Activated CD4-positive, alpha-beta T cell treated with anti-CD3 and anti-CD28 coated beads for 36 hours (primary cell): ENCODE data around the gene NEK1. TPM values are rescaled to one million over a fixed set of nuclear protein-coding genes. Genes with fewer than 3 reads are reported as not detected.
A peak's percentile ranks its signal among the peaks of the same experiment; 100 is the strongest.

Experiments used
- ATAC-seq: fragments of 200-7000 bp; cut with Tn5 transposase; one replicate; pipeline ENCODE4 v1.10.0; 2021; ENCODE audit warnings: mild to moderate bottlenecking, moderate library complexity
- CTCF ChIA-PET: fragments of 350-600 bp; sonication (Branson Sonifier 250); formaldehyde crosslinking; loops from one replicate; lab custom pipeline; 2021; ENCODE audit warnings: antibody characterized with exemption; lab: Charles Lee
- POLR2A ChIA-PET: fragments of 350-600 bp; sonication (Branson Sonifier 250); formaldehyde crosslinking; loops from one replicate; lab custom pipeline; 2021; ENCODE audit warnings: antibody characterized with exemption, inconsistent platforms; lab: Charles Lee
- DNase-seq: peaks from one replicate; pipeline ENCODE4 v3.0.0-alpha.2; 2020
- H3K27ac Mint-ChIP-seq: one replicate; pipeline ENCODE4 v1.8.0; 2021; ENCODE audit warnings: mixed read lengths
- H3K27me3 Mint-ChIP-seq: one replicate; pipeline ENCODE4 v1.8.0; 2021; ENCODE audit warnings: mixed read lengths
- H3K36me3 Mint-ChIP-seq: one replicate; pipeline ENCODE4 v1.8.0; 2021; ENCODE audit warnings: low read depth, mixed read lengths
- H3K4me1 Mint-ChIP-seq: one replicate; pipeline ENCODE4 v1.8.0; 2021; ENCODE audit warnings: mixed read lengths
- H3K4me3 Mint-ChIP-seq: one replicate; pipeline ENCODE4 v1.8.0; 2021; ENCODE audit warnings: mild to moderate bottlenecking, moderate library complexity, mixed read lengths
- H3K9me3 Mint-ChIP-seq: one replicate; pipeline ENCODE4 v1.8.0; 2021; ENCODE audit warnings: low read depth, mixed read lengths
- intact Hi-C, 2 experiments: fragments of 100-400 bp; cut with DNase I in 1 of 2; cut with micrococcal nuclease in 1 of 2; formaldehyde crosslinking; loops; one replicate each; pipeline versions ENCODE4 v1.14.2 to v1.15.1; 2022 to 2024; cut with DNase I, micrococcal nuclease
- total RNA-seq, 2 experiments: library from RNA; stranded (reverse); gene quantifications; one replicate each; pipeline ENCODE4 v1.2.3, GENCODE V29; 2021

NEK1 gene
- total RNA-seq, 2 experiments from 2014 or later, result 9.5 to 12.2 TPM

- DNase-seq (no peak), ATAC-seq (no peak)
- ChIA-PET POLR2A (no interaction called here), CTCF (interaction anchor here (1.2 kb wide), 1 partner anchor 68 kb away, joined by 3 read pairs; no protein-coding TSS in a partner anchor)
- H3K4me3 Mint-ChIP-seq, result no peak overlapping the region
- intact Hi-C loops, result no loop called here
- peaks cover 18% of the 10 kb centered on the region for H3K36me3 Mint-ChIP-seq
- no peak overlapping the region for H3K27ac Mint-ChIP-seq
- no peaks in the 10 kb centered on the region for H3K9me3 Mint-ChIP-seq
- no peaks in the 10 kb centered on the region for H3K27me3 Mint-ChIP-seq
- peaks cover 6% of the 10 kb centered on the region for H3K4me1 Mint-ChIP-seq
Observed at GRCh38 chr4:169417629-169418282, 194.6 kb downstream of the NEK1 start.

DNA sequence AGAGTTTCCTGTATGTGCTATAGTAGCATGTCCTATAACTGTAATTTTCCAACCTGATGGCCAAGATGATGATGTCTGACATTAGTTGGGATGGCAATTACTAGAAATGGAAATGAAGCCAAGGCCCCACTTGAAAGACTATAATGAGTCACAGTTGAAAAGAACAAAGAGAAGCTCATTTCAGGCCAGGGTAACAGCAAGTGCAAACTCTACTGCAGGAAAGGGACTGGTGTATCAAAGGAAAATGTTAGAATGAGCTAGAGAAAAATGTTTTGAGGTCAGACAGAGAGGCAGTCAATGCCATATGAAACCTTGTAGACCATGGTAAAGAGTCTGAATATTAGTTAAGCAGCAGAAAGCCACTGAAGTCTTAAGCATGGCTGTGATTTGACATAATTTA lies 195.4 kb downstream of the NEK1 start:
- intact Hi-C loops, result no loop called here
- ATAC-seq (peak; percentile 86), DNase-seq (no peak)
- ChIA-PET POLR2A (no interaction called here), CTCF (no interaction called here)
- Mint-ChIP-seq H3K4me1 (peaks cover 14% of the 10 kb centered on the region), H3K4me3 (no peak overlapping the region), H3K9me3 (no peaks in the 10 kb centered on the region), H3K27ac (no peak overlapping the region), H3K36me3 (peaks cover 13% of the 10 kb centered on the region), H3K27me3 (no peaks in the 10 kb centered on the region)

DNA sequence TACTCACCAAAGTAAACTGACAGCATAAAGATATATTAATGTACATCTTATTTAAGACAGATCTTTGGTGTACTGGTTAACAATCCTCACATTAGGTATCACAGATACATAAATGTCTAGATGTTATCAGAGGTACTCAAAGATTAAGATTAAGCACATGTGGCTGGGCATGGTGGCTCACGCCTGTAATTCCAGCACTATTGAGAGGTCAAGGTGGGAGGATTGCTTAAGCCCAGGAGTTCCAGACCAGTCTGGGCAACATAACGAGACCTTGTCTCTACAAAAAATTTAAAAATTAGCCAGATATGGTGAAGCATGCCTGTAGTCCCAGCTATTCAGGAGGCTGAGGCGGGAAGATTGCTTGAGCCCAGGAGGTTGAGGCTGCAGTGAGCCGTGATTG lies 195.9 kb downstream of the NEK1 start:
- peaks cover 18% of the 10 kb centered on the region for H3K4me1 Mint-ChIP-seq
- DNase-seq (no peak), ATAC-seq (no peak)
- ChIA-PET CTCF (no interaction called here), POLR2A (no interaction called here)
- H3K9me3 Mint-ChIP-seq, result no peaks in the 10 kb centered on the region
- no peak overlapping the region for H3K27ac Mint-ChIP-seq
- H3K27me3 Mint-ChIP-seq, result no peaks in the 10 kb centered on the region
- intact Hi-C loops, result no loop called here
- H3K36me3 Mint-ChIP-seq, result peaks cover 8% of the 10 kb centered on the region
- H3K4me3 Mint-ChIP-seq, result no peak overlapping the region

DNA sequence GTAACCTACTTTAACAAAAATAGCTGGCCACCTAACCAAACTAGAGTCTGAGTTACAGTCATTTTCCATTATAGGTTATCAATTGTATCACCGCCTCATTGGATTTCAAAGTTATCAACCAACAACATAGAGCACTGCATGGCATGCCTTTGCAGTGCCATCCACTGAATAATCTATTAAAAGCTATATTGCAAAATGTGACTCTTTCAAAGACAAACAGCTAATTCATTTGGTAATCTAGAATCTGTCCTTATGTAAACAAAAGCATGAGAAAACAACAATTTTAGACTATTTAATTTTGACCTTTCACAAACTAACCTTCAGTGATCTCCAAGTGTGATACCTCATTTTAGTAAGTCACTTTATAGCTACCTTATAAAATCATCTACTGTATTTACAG lies 197.5 kb downstream of the NEK1 start:
- Mint-ChIP-seq H3K4me3 (no peak overlapping the region), H3K9me3 (no peaks in the 10 kb centered on the region), H3K27ac (no peak overlapping the region), H3K4me1 (peaks cover 33% of the 10 kb centered on the region), H3K36me3 (peaks cover 2% of the 10 kb centered on the region), H3K27me3 (no peaks in the 10 kb centered on the region)
- intact Hi-C loops, result loop anchor here in 1 of 2 experiments (5.0 kb wide), 1 partner anchor 143 kb away; the partner anchor contains the start of gene SH3RF1
- ChIA-PET CTCF (no interaction called here), POLR2A (no interaction called here)
- no peak for ATAC-seq
- DNase-seq, result no peak

DNA sequence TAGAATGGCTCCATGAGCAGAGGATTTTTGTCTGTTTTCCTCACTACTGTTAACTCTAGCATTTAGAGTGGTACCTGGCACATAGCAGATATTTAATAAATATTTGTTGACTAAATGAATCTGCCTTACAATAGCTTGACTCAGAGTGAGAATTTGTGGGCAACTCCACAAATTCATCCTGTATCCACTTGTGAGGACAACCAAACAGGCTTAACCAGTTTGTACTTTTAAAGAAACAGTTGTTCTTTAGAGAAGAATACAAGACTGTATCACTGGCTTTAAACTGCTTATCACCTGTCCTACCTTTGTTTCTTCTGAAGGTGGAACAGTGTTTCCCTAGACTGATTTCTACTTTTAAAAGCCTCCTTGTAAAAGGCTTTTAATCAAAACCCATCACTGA lies 200.3 kb downstream of the NEK1 start:
- H3K9me3 Mint-ChIP-seq, result no peaks in the 10 kb centered on the region
- DNase-seq (no peak), ATAC-seq (no peak)
- intact Hi-C loops, result loop anchor here in 1 of 2 experiments (5.0 kb wide), 1 partner anchor 140 kb away; the partner anchor contains the start of gene SH3RF1
- no peak overlapping the region for H3K27ac Mint-ChIP-seq
- H3K4me3 Mint-ChIP-seq, result no peak overlapping the region
- ChIA-PET POLR2A (no interaction called here), CTCF (no interaction called here)
- no peaks in the 10 kb centered on the region for H3K36me3 Mint-ChIP-seq
- peaks cover 33% of the 10 kb centered on the region for H3K4me1 Mint-ChIP-seq
- no peaks in the 10 kb centered on the region for H3K27me3 Mint-ChIP-seq

DNA sequence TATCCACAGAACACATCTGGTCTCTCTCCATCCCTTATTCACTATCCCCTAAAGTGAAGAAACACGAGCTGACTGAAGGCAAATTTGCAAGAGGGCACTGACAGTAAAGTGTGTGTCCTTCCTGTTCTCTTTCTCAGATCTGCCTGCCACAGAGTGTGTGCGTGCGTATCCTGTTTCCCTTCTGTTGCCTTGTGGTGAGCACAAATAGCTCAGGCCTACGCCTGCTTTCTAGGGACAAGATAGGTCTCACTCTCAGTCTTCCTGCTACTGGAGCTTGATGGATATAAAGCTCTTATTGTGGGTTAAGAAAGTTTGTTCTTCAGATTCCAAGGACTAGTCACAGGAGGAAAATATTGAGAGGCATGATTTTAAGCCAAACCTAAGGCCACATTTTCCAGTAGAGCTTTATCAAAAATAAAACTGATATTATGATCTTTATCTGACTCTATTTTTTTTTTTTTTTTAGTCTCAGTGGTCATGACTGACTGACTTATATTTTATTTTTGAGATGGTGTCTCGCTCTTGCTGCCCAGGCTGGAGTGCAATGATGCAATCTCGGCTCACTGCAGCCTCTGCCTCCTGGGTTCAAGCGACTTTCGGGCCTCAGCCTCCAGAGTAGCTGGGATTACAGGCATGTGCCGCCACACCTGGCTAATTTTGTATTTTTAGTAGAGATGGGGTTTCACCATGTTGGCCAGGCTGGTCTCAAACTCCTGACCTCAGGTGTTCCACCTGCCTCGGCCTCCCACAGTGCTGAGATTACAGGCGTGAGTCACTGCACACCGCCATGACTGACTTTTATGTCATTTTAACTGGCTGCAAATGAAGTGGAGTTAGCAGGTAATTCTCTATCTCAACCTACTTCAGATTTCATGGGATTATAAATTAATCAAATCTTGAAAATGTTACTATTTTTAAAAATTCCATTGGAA lies 201.3 kb downstream of the NEK1 start:
- intact Hi-C loops, result loop anchor here in 1 of 2 experiments (5.0 kb wide), 1 partner anchor 139 kb away; the partner anchor contains the start of gene SH3RF1
- peak overlapping the region; percentile 83 for H3K27ac Mint-ChIP-seq
- ATAC-seq (peak; percentile 99), DNase-seq (peak; percentile 74)
- CTCF ChIA-PET, result interaction anchor here (0.6 to 1.3 kb wide), 5 partner anchors 31 to 488 kb away, joined by 3 to 5 read pairs (median 3); no protein-coding TSS in a partner anchor
- POLR2A ChIA-PET, result no interaction called here
- no peaks in the 10 kb centered on the region for H3K36me3 Mint-ChIP-seq
- no peaks in the 10 kb centered on the region for H3K9me3 Mint-ChIP-seq
- peaks cover 30% of the 10 kb centered on the region for H3K4me1 Mint-ChIP-seq
- H3K27me3 Mint-ChIP-seq, result no peaks in the 10 kb centered on the region
- peak overlapping the region; percentile 1 for H3K4me3 Mint-ChIP-seq

- ChIA-PET POLR2A (no interaction called here), CTCF (no interaction called here)
- intact Hi-C loops, result no loop called here
- Mint-ChIP-seq H3K4me1 (peaks cover 25% of the 10 kb centered on the region), H3K4me3 (no peak overlapping the region), H3K36me3 (no peaks in the 10 kb centered on the region), H3K27ac (no peak overlapping the region), H3K27me3 (no peaks in the 10 kb centered on the region), H3K9me3 (no peaks in the 10 kb centered on the region)
- ATAC-seq (no peak), DNase-seq (no peak)
Observed at GRCh38 chr4:169407217-169407845, 205.1 kb downstream of the NEK1 start.

DNA sequence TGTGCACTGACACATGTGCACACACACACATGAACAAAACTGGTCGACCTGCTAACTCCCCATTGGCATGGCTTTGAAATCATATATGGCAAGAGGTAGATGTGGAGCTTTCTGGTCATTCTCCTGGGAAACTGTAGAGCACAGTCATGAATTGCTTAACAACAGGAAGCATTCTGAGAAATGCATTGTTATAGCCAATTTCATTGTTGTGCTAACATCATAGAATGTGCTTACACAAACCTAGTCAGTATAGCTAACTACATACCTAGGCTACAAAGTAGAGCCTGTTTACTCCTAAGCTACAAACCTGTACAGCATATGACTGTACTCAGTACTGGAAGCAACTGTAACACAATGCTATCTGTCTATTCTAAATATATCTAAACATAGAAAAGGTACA lies 207.4 kb downstream of the NEK1 start:
- DNase-seq (no peak), ATAC-seq (no peak)
- intact Hi-C loops, result no loop called here
- Mint-ChIP-seq H3K36me3 (peaks cover 4% of the 10 kb centered on the region), H3K27ac (no peak overlapping the region), H3K4me3 (no peak overlapping the region), H3K27me3 (no peaks in the 10 kb centered on the region), H3K4me1 (peaks cover 3% of the 10 kb centered on the region), H3K9me3 (no peaks in the 10 kb centered on the region)
- POLR2A ChIA-PET, result no interaction called here
- CTCF ChIA-PET, result no interaction called here

- DNase-seq, result no peak
- Mint-ChIP-seq H3K4me1 (no peaks in the 10 kb centered on the region), H3K4me3 (no peak overlapping the region), H3K9me3 (no peaks in the 10 kb centered on the region), H3K27me3 (no peaks in the 10 kb centered on the region), H3K27ac (no peak overlapping the region), H3K36me3 (peaks cover 9% of the 10 kb centered on the region)
- intact Hi-C loops, result no loop called here
- ATAC-seq, result no peak
- ChIA-PET POLR2A (no interaction called here), CTCF (no interaction called here)
Observed at GRCh38 chr4:169400832-169401231, 211.6 kb downstream of the NEK1 start.

GRCh38 chr4:169399976-169400767 lies 212.2 kb downstream of the NEK1 start:
- H3K4me1 Mint-ChIP-seq, result no peaks in the 10 kb centered on the region
- ChIA-PET CTCF (no interaction called here), POLR2A (no interaction called here)
- H3K27me3 Mint-ChIP-seq, result no peaks in the 10 kb centered on the region
- no peak overlapping the region for H3K27ac Mint-ChIP-seq
- intact Hi-C loops, result no loop called here
- H3K9me3 Mint-ChIP-seq, result no peaks in the 10 kb centered on the region
- DNase-seq, result no peak
- no peak for ATAC-seq
- H3K4me3 Mint-ChIP-seq, result no peak overlapping the region
- H3K36me3 Mint-ChIP-seq, result peaks cover 9% of the 10 kb centered on the region

DNA sequence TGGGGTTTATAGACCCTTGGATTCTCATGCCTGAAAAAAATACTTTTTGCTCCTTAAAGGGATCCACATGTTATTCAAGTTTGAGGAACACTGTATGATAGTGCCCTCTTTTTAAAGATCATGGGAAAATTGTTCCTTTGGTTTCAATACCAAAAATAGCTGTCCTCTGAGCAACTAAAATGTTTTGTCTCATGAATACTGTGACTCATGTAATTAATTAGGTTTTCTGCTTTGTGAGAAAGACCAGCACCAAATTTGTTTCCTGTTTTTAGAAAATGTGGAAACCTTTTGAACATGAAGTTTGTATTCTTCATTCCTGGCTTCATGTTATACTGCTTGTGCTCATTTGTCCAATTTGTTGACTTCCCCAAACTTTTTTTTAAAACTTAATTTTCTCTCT lies 214.1 kb downstream of the NEK1 start:
- no peaks in the 10 kb centered on the region for H3K4me1 Mint-ChIP-seq
- ChIA-PET POLR2A (no interaction called here), CTCF (no interaction called here)
- H3K4me3 Mint-ChIP-seq, result no peak overlapping the region
- peaks cover 9% of the 10 kb centered on the region for H3K36me3 Mint-ChIP-seq
- H3K27me3 Mint-ChIP-seq, result no peaks in the 10 kb centered on the region
- intact Hi-C loops, result no loop called here
- DNase-seq (no peak), ATAC-seq (no peak)
- H3K9me3 Mint-ChIP-seq, result no peaks in the 10 kb centered on the region
- H3K27ac Mint-ChIP-seq, result no peak overlapping the region
